Measurements from ENCODE around the gene CFAP45.
A peak's percentile ranks its signal among the peaks of the same experiment; 100 is the strongest.

CFAP45 gene

GRCh38 chr1:159873530-159874143 is 26.3 kb downstream of the CFAP45 start:
- no peak for DNase-seq (ENCODE audit: low spot score)

GRCh38 chr1:159872891-159873290 is 27.1 kb downstream of the CFAP45 start:
- no peak for DNase-seq (ENCODE audit: low spot score)

GRCh38 chr1:159870704-159871103 is 29.3 kb downstream of the CFAP45 start:
- no peak for DNase-seq (ENCODE audit: low spot score)

GRCh38 chr1:159869607-159870006 is 30.4 kb downstream of the CFAP45 start:
- DNase-seq (ENCODE audit: low spot score), result no peak

DNA sequence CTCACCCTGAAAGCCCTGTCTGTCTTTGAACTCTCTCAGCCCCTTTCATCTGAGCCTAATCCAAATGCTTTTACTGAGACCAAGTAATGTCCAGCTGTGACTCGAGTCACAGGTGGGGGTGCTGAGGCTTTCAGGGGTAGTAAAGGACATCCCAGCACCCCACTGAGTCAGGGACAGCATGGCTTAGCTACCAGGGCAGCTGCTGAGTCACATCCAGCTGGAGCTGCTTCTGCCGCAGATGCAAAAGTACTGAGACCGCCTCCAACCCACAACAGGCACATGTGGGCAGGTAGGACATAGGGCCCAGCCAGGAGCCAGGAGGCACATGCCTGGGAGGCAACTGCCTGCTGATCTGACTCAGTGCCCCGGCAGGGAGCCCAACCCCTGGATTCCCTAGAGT is 30.8 kb downstream of the CFAP45 start:
- no peak for DNase-seq (ENCODE audit: low spot score)

DNA sequence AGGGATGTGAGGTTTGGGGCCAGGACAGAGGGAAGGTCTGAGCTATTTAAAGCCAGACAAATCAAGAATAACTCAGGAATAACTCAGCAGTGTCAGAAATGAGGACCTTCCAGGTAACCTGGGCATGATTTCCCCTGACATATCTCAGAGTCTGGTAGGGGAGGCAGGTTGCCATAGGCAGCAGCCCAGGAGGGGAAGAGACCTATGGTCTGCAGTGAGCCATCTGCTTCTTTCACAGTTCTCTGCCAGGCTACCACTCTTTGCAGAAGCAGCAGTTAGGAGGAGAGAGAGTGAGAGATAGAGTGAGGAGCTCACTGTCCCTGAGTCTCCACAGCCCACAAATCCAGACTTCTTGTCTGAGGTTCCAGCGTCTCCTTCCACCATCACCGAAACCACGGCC is 31.2 kb downstream of the CFAP45 start:
- DNase-seq (ENCODE audit: low spot score), result no peak

- DNase-seq (ENCODE audit: low spot score), result peak; percentile 83
Observed at GRCh38 chr1:159867664-159868026, 32.3 kb downstream of the CFAP45 start.

GRCh38 chr1:159866905-159867663 is 32.9 kb downstream of the CFAP45 start:
- no peak for DNase-seq (ENCODE audit: low spot score)

GRCh38 chr1:159866066-159866465 is 33.9 kb downstream of the CFAP45 start:
- no peak for DNase-seq (ENCODE audit: low spot score)

DNA sequence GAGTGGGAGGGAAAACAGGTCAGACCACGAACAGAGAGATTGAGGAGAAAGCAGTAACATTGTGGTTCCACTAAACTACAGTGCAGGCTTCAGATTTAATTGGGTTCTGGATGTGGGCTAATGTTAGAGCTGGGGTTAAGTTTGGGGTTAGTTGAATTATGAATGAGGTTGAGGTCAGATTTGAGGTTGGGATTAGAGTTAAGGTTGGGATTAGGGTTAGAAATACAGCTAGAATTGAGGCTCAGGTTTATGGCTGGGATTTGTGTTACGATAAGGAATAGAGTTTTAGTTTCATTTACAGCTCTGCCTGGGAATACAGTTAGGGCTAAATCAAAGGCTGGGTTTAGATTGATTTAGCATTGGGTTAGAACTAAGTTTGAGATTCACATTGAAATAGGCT is 35.7 kb downstream of the CFAP45 start:
- DNase-seq (ENCODE audit: low spot score), result no peak

GRCh38 chr1:159862557-159862956 is 37.4 kb downstream of the CFAP45 start, which contains the start of gene VSIG8:
TSS of gene VSIG8 (minus strand) at chr1:159862657. CDS start at chr1:159862521, 136 bp downstream.
- no peak for DNase-seq (ENCODE audit: low spot score)

- no peak for DNase-seq (ENCODE audit: low spot score)
Observed at GRCh38 chr1:159862031-159862430, 37.9 kb downstream of the CFAP45 start.

DNA sequence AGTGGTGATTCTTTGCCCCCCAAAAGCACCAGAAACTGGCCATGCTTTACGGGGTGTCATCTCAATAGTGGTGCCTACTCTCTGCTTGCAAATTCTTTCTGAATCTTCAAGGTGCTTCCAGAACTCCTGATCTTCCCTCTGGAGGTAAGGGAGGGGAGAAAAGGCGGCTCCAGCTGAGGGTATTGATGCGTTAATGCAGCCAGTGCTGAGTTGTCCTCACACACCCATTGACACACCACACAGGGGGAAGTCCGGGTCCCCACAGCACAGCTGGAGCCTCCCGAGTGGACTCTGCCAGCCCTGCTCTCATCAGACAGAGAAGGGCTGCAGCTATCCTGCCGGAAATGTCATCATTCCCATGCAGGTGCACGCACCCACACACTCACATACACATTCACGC is 38.7 kb downstream of the CFAP45 start:
- no peak for DNase-seq (ENCODE audit: low spot score)

DNA sequence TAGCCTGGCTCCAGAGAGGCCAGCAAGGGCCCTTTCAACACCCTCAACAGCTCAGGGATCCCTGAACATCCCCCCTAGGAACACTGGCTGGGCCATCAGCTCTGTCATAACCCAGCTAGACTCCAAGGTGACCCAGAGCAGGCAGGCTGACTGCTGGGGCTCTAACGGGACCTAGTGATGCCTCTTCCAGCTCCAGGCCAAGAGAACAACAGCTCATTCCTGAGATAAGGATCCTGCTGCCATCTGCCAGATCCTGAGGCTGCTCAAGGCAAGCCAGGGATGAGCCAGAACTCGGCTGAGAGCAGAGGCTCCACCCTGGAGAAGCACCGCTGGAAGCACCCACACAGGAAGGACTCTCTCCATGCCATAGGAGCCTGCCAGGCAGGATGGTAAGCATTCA is 39.5 kb downstream of the CFAP45 start:
- no peak for DNase-seq (ENCODE audit: low spot score)

DNA sequence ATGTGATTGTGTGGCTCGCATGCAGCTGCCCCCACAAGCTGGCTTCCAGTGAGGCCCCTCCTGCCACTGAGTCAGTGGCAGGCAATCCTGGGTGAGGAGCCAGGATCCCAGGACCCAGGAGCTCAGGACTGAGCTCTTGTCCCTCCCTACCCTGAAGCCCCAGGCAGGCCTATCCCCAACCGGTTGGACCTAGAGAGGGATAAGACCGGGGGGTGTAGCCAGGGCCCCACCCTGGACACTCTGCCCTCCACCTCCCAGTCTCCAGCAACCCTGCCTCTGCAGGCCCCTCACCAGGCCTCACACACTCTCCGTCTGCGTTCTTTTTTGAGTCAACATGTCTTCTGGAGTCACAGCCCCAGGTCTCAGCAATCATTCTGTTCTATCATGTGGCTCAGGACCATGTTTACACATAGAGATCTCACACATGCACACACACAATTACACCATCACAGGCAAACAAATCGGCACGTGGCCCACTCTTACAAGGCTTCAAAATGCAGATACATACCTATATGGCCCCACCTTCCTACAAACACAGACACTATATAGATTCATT is 40.1 kb downstream of the CFAP45 start:
- DNase-seq (ENCODE audit: low spot score), result no peak

- DNase-seq (ENCODE audit: low spot score), result no peak
Observed at GRCh38 chr1:159857889-159858288, 42.1 kb downstream of the CFAP45 start.

DNA sequence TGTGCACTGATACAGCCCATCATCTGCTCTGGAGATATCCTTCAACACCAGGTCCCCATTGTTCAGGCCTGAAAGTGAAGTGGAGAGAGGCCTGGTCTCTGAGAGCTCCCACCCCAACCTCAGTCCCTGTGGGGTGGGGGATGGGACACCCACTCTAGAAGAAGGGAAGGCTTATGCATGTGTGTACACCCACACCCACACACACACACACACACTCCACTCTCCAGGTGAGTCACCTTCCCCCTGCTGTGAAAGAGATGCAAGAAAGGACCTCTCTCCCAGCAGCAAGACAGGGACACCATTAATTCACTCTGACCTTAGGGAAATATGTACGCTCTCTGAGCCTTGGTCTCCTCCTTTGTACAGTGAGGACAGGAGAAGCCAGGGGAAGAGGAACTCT is 43.4 kb downstream of the CFAP45 start:
- DNase-seq (ENCODE audit: low spot score), result no peak

- DNase-seq (ENCODE audit: low spot score), result no peak
Observed at GRCh38 chr1:159855709-159856108, 44.3 kb downstream of the CFAP45 start.

DNA sequence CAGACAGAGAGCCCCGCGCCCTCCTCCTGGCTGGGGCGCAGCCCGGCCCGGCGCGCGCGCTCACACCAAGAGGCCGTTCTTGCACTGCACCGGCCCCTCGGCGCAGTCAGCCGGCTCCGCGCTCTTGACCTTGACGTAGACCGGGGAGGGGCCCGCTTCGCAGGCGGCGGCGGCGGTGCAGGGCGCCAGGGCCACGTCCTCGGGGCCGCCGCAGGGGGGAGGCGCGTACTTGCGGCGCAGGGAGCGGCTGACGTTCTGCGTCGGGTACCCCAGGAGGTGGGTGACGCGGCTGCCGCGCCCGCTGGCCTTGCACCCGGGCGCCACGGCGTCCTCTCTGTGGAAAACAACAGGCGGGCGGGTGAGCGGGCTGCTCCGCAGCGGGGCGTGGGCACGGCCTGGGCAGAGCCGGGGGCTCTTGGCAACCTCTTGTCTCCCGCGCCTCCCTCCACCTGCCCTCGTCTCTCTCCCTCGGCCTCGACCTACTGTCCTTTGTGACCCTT is 45.2 kb downstream of the CFAP45 start:
- peak; percentile 78 for DNase-seq (ENCODE audit: low spot score)

DNA sequence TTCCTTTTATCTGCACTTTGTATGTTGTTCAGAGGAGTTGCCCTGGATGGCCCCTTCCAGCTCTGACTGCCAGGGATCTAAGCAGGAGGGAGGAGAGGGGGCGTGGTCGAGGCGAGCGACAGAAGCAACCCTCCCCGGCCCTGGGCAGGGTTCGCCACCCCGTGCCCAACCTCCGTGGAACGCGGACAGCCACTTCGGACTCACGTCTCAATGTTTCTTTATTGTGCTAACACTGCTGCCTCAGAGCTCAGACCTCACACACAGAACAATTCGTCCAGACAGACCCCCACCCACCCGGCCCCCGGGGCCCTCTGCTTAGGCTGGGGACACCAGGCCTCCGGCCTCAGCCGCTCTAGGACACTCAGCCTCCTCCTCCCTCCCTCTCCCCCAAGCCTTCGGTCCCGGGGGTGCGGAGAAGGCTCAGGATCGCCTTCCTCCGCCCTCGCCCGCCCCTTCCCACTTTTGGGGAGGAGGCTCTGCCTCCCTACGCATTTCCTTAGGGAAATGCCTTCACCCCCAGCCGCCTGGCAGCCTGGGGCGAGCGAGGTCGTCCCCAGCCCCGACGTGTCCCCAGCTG is 45.8 kb downstream of the CFAP45 start:
- DNase-seq (ENCODE audit: low spot score), result peak; percentile 74

GRCh38 chr1:159853417-159854115 is 46.4 kb downstream of the CFAP45 start:
- no peak for DNase-seq (ENCODE audit: low spot score)

DNA sequence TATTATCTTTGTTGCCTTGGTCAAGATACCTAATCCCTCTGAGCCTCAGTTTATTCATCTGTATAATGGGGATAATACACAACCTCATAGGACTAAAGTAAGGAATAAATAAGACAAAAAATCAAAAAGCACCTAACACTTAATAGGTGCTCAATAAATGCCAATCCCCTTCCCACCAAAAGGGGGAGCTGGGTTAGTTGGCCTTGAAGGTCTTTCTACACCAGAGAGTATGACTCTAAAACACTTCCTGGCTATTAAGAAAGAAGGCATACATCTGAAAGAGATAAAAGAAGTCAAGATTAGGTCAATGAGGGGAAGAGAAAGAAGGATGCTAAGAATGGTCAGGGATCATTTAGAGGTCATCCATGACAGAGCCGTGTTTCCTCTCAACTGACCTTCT is 48.6 kb downstream of the CFAP45 start:
- DNase-seq (ENCODE audit: low spot score), result no peak
